Psoas muscle (tissue), 8 donors: ENCODE measurements around the gene CTSV. TPM values are rescaled to one million over a fixed set of nuclear protein-coding genes. Genes with fewer than 3 reads are reported as not detected.
A peak's percentile ranks its signal among the peaks of the same experiment; 100 is the strongest.
"Not testable (repeated sequence)": the region's sequence is repeated elsewhere in the genome, so short reads cannot be mapped to it uniquely, and the experiment has no call there.

Experiments
- ATAC-seq, 4 donors: fragments of 200-7000 bp; cut with Tn5 transposase; one replicate each; pipeline ENCODE4 v1.9.1; 2020; ENCODE audit warnings: moderate library complexity in 3 of 4, mild to moderate bottlenecking in 2 of 4
- DNase-seq, 2 donors: peaks; one replicate each; pipeline ENCODE4 v3.0.0-alpha.2; 2020
- H3K27ac ChIP-seq: fragments of 200-600 bp; one replicate; pipeline ENCODE4 v1.8.0; 2022
- H3K27me3 ChIP-seq, 3 donors: fragments of 200-600 bp in 1 of 3; one replicate each; pipeline versions ENCODE4 v1.6.1 to v1.8.0; 2013 to 2022; ENCODE audit warnings: low read length in 2 of 3, mild to moderate bottlenecking in 2 of 3, moderate library complexity in 1 of 3; ENCODE audit not compliant: insufficient read depth in 3 of 3
- H3K36me3 ChIP-seq, 2 donors: fragments of 200-600 bp in 1 of 2; one replicate each; pipeline versions ENCODE4 v1.6.1 to v1.8.0; 2013 to 2022; ENCODE audit warnings: low read depth in 1 of 2, mild to moderate bottlenecking in 1 of 2, moderate library complexity in 1 of 2; ENCODE audit not compliant: insufficient read depth in 1 of 2
- H3K4me1 ChIP-seq: fragments of 200-600 bp; one replicate; pipeline ENCODE4 v1.8.0; 2022
- H3K4me3 ChIP-seq: fragments of 200-600 bp; one replicate; pipeline ENCODE4 v1.8.0; 2022; ENCODE audit warnings: mild to moderate bottlenecking
- H3K9me3 ChIP-seq: fragments of 200-600 bp; one replicate; pipeline ENCODE4 v1.8.0; 2022
- WGBS, 3 donors: extraction: QIAGEN DNeasy Blood & Tissue Kit; methylation state at CpG; one replicate each; pipeline versions ENCODE4 v1.1.6 to v1.1.7; 2013; 5-methylcytosine and 5-hydroxymethylcytosine counted together
- intact Hi-C, 2 donors: fragments of 100-400 bp; cut with DNase I; formaldehyde crosslinking; loops; one replicate each; pipeline versions ENCODE4 v1.11.0 to v1.14.2; 2022
- long read RNA-seq, 2 donors: library from polyadenylated mRNA; unstranded; transcript quantifications; one replicate each; pipeline ENCODE4 v2.0.0, GENCODE V29; 2021
- polyA plus RNA-seq, 3 donors: library from polyadenylated mRNA; stranded (reverse); fragments of 200-250 nt; gene quantifications; one replicate each; pipeline ENCODE4 v1.2.3, GENCODE V29; 2013
- total RNA-seq, 4 donors: library from RNA; stranded (reverse); fragmentation: NEBNext Ultra II Directional in 2 of 4; extraction: Animal tissue kit (Norgen Biotek cat#: 25700) in 2 of 4; gene quantifications; one replicate each; pipeline versions ENCODE4 v1.2.1 to v1.2.4, GENCODE V29; 2021 to 2023
- TF ChIP-seq, protein P1 (sequence below): fragments of 200-600 bp; IDR thresholded peaks from one replicate; pipeline ENCODE4 v1.8.0; 2022; ENCODE audit warnings: antibody characterized with exemption
- donor health status: healthy with polysubstance abuse.
- donor health status: DM: no; HTN: no; CAD: no; lungs with moderate emphysema.
- donor health status: Bipolar disorder and iron deficiency.
- donor health status: healthy.
- donor health status: DM: yes; HTN: yes; CAD: no.
- donor health status: DM: no; HTN: no; CAD: no.
- donor health status: DM: no; HTN: no; CAD: no.
- donor health status: DM: yes; HTN: yes; CAD: no.

CTSV gene
- under 1 TPM in 3 of 4 donors, not detected in 1; 0.17 to 0.40 (median 0.28) TPM for total RNA-seq
- polyA plus RNA-seq: 1 to 10 TPM in 1 of 3 donors, under 1 TPM in 2; 0.38 to 1.8 (median 0.42) TPM
- long read RNA-seq, donor 1: 0 reads
- long read RNA-seq, donor 2: 0 reads

DNA sequence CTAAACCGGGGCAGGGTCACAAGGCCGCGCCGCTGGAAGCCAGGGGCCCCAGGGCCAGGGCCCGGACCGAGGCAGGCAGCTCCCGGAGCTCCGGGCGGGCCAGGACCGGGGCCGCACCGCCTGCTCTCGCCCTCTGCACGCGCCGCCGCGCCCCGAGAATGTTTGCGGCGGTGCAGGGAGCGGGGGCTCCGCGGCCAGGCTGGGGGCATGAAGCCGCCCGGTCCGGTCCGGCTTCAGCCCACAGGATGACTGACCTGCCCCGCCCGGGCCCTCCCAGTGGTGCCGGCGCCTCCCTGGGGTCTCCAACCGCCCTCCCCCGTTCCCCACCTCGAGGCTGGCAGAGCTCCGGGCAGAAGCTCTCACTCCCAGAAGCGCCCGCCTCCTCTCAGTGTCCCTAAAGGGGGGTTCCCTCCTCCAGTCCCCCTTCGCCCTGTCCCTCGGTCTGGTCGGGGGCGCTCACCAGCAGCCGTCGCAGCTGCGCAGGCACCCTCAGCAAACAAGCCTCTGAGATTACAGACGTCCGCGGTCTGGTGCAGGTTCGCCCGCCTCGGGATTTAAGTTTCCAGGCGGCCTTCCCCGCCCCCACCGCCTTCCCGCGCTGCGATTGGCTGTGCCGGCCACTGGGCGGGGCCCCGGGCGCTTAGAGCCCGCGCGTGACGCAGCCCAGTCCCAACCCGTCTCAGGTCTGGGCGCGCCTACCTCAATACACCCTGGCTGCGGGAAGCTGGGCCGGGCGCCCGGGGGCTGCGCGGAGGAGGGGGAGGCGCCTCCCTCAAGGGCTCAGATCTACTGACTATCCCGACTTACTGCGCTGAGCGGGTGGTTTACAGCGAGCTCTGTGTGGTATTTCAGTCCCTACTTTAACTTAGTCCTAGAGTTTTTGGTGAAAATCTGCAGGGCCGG is at the start of gene CTSV:
Gene CTSV, minus strand, starts transcription at position 532 of the 903 bp plus-strand sequence. CDS start 1,099 bp downstream, outside the sequence.
- Histone ChIP-seq H3K36me3 (no peaks in the 10 kb centered on the region), H3K27me3 (peaks cover 0 to 2% (median 0%) of the 10 kb centered on the region in 3 donors), H3K4me1 (no peaks in the 10 kb centered on the region), H3K9me3 (no peaks in the 10 kb centered on the region), H3K27ac (no peak within 1 kb of the TSS), H3K4me3 (peak within 1 kb of the TSS; percentile 73)
- 1 to 2% (median 1%) methylated on average over 70 to 80 of the region's 80 CpGs for WGBS, 3 donors
- DNase-seq (peak; percentile 80 to 88), ATAC-seq (peak; percentile 99 to 100 (median 100))
- intact Hi-C loops: loop anchor here in 1 of 2 donors (5.0 kb wide), 1 partner anchor 182 kb away; no protein-coding TSS in a partner anchor
- TF ChIP-seq, protein P1, sequence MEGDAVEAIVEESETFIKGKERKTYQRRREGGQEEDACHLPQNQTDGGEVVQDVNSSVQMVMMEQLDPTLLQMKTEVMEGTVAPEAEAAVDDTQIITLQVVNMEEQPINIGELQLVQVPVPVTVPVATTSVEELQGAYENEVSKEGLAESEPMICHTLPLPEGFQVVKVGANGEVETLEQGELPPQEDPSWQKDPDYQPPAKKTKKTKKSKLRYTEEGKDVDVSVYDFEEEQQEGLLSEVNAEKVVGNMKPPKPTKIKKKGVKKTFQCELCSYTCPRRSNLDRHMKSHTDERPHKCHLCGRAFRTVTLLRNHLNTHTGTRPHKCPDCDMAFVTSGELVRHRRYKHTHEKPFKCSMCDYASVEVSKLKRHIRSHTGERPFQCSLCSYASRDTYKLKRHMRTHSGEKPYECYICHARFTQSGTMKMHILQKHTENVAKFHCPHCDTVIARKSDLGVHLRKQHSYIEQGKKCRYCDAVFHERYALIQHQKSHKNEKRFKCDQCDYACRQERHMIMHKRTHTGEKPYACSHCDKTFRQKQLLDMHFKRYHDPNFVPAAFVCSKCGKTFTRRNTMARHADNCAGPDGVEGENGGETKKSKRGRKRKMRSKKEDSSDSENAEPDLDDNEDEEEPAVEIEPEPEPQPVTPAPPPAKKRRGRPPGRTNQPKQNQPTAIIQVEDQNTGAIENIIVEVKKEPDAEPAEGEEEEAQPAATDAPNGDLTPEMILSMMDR: no peak

DNA sequence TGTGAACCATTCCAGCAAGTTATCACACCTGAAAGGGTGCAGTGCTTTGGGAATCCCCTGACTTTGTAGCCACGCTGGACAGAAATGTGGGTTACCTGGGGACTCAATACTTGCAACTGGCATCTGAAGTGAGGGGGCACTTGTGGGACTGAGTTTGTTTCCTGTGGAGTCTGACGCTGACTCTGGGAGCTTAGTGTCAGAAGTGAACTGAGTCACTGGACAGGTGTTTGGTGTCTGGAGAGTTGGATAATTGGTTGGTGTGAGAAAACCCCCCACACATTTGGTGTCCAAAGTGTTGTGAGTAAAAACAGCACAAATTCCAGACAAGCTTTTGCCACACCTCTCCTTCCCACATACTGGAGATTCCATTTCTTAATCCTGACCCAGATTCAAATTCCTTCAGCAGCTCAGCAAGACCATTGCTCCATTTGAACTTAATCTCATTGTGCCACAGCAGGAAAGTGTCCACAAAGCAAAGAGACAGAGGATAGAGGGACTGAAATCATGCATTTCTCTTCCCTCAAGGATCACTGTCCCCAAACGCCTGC is 48.8 kb upstream of the CTSV start:
- DNase-seq, H3K36me3 ChIP-seq, intact Hi-C loops, H3K27ac ChIP-seq, H3K9me3 ChIP-seq, ATAC-seq, H3K4me1 ChIP-seq, H3K4me3 ChIP-seq: not testable (repeated sequence)
- peaks cover 0 to 11% (median 3%) of the 10 kb centered on the region in 3 donors for H3K27me3 ChIP-seq
- WGBS, 3 donors: 33 to 35% (median 34%) methylated on average over 3 of the region's 3 CpGs

DNA sequence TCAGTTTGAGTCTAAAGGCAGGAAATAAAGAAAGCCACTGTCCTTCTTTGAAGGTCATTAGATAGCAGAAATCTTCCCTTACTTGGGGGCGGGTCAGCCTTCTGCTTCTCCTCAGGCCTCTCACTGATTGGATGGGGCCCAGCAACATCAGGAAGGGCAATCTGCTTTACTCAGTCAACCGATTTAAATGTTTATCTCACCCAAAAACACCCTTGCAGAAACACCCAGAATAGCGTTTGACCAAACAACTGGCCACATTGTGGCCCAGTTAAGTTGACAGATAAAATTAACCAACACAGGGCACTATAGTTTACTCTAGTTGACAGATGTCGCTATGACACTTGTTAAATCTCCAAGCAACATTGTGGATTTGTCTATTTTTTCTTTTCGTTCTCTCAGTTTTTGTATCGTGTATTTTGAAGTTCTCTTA is 45.6 kb upstream of the CTSV start:
- H3K36me3 ChIP-seq, H3K27ac ChIP-seq, H3K9me3 ChIP-seq, DNase-seq, intact Hi-C loops, H3K4me3 ChIP-seq, ATAC-seq, H3K4me1 ChIP-seq, H3K27me3 ChIP-seq: not testable (repeated sequence)
- 73 to 80% (median 76%) methylated on average over 6 of the region's 6 CpGs for WGBS, 3 donors

DNA sequence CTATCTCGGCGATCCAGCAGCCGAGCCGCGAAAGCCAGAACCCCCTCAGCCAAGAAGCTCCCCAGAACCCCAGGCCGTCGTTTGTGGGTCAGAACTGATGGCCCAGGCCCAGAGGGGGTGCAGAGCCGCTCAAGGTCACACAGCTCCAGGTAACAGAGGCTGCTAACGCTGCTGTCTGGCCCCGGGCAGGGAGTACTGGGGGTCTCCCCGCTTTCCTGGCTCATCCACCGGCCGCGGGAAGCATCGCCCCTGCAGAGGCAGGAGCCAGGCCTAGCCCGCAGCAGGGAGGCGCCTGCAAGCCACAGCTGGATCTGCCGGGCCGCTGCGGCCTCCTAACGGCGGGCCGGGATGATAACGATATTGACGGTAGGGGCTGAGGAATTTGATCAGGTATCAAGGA is 39.4 kb upstream of the CTSV start:
- Histone ChIP-seq H3K27me3 (peaks cover 0 to 37% (median 10%) of the 10 kb centered on the region in 3 donors), H3K4me1 (no peaks in the 10 kb centered on the region), H3K36me3 (no peaks in the 10 kb centered on the region), H3K9me3 (peaks cover 5% of the 10 kb centered on the region), H3K27ac (no peak overlapping the region), H3K4me3 (no peak overlapping the region)
- intact Hi-C loops: no loop called here
- no peak for ATAC-seq
- DNase-seq: no peak
- WGBS, 3 donors: 38 to 53% (median 49%) methylated on average over 25 of the region's 25 CpGs
- TF ChIP-seq, protein P1: no peak

DNA sequence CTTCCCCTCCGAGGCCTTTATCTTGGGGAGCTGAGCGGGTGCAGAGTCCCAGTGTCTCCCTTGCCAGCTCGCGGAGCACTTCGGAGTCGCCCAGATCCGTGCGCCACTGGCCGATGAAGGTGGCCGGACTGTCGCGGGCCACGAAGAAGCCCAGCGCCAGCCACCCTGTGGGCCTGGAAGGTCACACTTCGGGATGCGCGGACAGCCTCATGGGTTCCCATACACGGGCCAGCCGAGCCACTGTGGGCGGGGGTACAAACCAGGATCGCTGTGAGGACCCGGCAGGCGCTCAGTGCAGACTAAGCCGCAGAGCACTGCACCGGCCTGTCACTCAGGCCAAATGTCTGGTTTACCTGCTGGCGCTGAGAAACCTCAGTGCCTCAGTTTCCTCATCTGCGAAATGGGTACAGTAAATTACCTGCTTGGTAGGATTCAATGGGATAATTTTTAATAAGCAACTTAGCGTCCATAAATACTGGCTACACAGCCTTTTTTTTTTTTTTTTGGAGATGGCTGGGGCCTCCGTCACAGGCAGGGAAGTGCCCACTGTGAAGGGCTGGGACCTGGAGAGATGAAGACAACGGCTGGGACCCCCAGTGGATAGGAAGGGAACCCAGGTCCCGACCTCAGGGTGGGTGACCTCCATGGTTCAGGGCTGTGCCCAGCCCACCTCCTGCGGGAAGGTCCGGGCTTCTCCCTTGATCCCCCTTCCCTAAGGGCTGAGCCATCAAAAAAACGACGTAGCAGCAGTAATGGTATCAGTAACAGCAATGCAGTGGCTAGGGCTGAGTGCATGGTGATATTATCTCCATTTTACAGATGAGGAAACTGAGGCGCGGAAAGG is 38.7 kb upstream of the CTSV start:
- ATAC-seq (no peak), DNase-seq (no peak)
- H3K4me3 ChIP-seq: no peak overlapping the region
- H3K36me3 ChIP-seq: no peaks in the 10 kb centered on the region
- intact Hi-C loops: no loop called here
- 61 to 64% (median 62%) methylated on average over 37 of the region's 37 CpGs for WGBS, 3 donors
- H3K9me3 ChIP-seq: no peaks in the 10 kb centered on the region
- peaks cover 0 to 37% (median 10%) of the 10 kb centered on the region in 3 donors for H3K27me3 ChIP-seq
- no peak overlapping the region for H3K27ac ChIP-seq
- no peaks in the 10 kb centered on the region for H3K4me1 ChIP-seq
- TF ChIP-seq, protein P1: no peak

DNA sequence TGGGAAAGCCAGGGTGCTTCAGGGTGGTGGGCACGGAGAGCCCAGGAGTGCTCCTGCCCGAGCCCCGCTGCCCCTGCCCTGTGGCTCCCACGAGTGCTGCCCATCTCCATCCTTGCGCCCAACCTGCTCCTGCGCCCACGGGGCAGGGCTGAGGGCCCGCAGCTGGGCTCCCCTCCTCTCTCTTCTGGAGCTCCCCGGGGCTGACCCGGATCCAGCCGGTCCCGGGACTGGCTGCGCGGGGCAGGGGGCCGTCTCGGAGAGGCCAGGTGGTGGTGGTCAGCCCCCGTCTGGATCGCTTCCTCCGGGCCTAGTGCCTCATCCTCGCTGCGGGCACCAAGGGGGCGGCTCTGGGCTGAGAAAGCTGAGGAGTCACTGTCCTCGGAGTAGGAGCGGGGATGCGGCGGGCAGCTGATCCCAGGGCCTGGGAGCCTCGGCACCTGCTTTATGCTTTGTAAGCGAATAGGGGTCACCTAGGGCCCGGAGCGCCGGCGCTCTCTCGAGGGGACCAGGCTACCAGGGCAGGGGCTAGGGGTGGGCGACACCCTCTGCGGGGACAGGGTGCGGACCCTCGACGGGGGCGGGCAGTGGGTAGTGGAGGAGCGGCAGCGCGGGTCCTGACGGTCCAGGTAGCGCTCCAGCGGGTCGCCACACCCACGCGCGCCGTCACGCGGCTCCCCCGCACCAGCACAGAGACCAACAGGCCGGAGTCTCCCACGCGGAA is 37.9 kb upstream of the CTSV start:
- intact Hi-C loops, H3K4me1 ChIP-seq, H3K4me3 ChIP-seq, H3K36me3 ChIP-seq, H3K9me3 ChIP-seq, H3K27ac ChIP-seq, DNase-seq: not testable (repeated sequence)
- H3K27me3 ChIP-seq: peaks cover 0 to 38% (median 10%) of the 10 kb centered on the region in 3 donors
- peak in 2 of 4 donors; percentile 19 to 37 for ATAC-seq
- 11 to 16% (median 14%) methylated on average over 39 to 56 of the region's 56 CpGs for WGBS, 3 donors
